Right renal cortex interstitium (tissue), 3 donors: ENCODE data around the gene MTHFD2L. TPM values are rescaled to one million over a fixed set of nuclear protein-coding genes. Genes with fewer than 3 reads are reported as not detected.
"Not testable (repeated sequence)": the region's sequence is repeated elsewhere in the genome, so short reads cannot be mapped to it uniquely, and the experiment has no call there.

Experiments
- DNase-seq, 3 donors: peaks; one replicate each; pipeline ENCODE4 v3.0.0-alpha.2; 2013; ENCODE audit warnings: low read depth in 3 of 3, low spot score in 2 of 3
- polyA plus RNA-seq, 3 donors: library from polyadenylated mRNA; unstranded; fragments of 120-200 nt; gene quantifications; one replicate each; pipeline ENCODE4 v1.2.1, GENCODE V29; 2013; ENCODE audit not compliant: insufficient read length in 3 of 3

Gene MTHFD2L
- polyA plus RNA-seq, result 10 to 100 TPM; 20.9 to 25.7 (median 22.7) TPM

- DNase-seq, result peak; percentile 72 to 83 (median 80)
Observed at GRCh38 chr4:74157561-74158465, at the start of gene MTHFD2L. TSS of gene MTHFD2L (plus strand) at chr4:74158118. CDS start at chr4:74158139, 21 bp downstream.

- DNase-seq, result no peak
Observed at GRCh38 chr4:74108457-74109115, 49.3 kb upstream of the MTHFD2L start.

- no peak for DNase-seq
Observed at GRCh38 chr4:74109116-74109869, 48.6 kb upstream of the MTHFD2L start.

GRCh38 chr4:74109870-74110605 is 47.9 kb upstream of the MTHFD2L start:
- no peak for DNase-seq

- no peak for DNase-seq
Observed at GRCh38 chr4:74110670-74111069, 47.2 kb upstream of the MTHFD2L start.

- no peak for DNase-seq
Observed at GRCh38 chr4:74111306-74111975, 46.5 kb upstream of the MTHFD2L start.

- DNase-seq, result no peak
Observed at GRCh38 chr4:74111990-74112389, 45.9 kb upstream of the MTHFD2L start.

- no peak for DNase-seq
Observed at GRCh38 chr4:74112399-74113105, 45.4 kb upstream of the MTHFD2L start.

GRCh38 chr4:74114234-74114633 is 43.7 kb upstream of the MTHFD2L start:
- no peak for DNase-seq

GRCh38 chr4:74117024-74117534 is 40.8 kb upstream of the MTHFD2L start:
- DNase-seq, result no peak

- no peak for DNase-seq
Observed at GRCh38 chr4:74118600-74119338, 39.1 kb upstream of the MTHFD2L start.

GRCh38 chr4:74120086-74120485 is 37.8 kb upstream of the MTHFD2L start:
- DNase-seq, result no peak

GRCh38 chr4:74121643-74122579 is 36.0 kb upstream of the MTHFD2L start:
- DNase-seq, result no peak

- DNase-seq, result no peak
Observed at GRCh38 chr4:74123065-74123728, 34.7 kb upstream of the MTHFD2L start.

- no peak for DNase-seq
Observed at GRCh38 chr4:74125029-74125428, 32.9 kb upstream of the MTHFD2L start.

GRCh38 chr4:74127745-74128144 is 30.2 kb upstream of the MTHFD2L start:
- no peak for DNase-seq

- DNase-seq, result not testable (repeated sequence)
Observed at GRCh38 chr4:74130843-74131242, 27.1 kb upstream of the MTHFD2L start.
